GM19467 (cell line): ENCODE data around the gene PGAM2.
"Not testable (repeated sequence)": the region's sequence is repeated elsewhere in the genome, so short reads cannot be mapped to it uniquely, and the experiment has no call there.

Source experiments
- ATAC-seq: cut with Tn5 transposase; IDR thresholded peaks from one replicate; pipeline ENCODE4 v1.9.1; 2021; ENCODE audit warnings: mild to moderate bottlenecking, moderate library complexity; ENCODE audit not compliant: unreplicated experiment

PGAM2 gene

DNA sequence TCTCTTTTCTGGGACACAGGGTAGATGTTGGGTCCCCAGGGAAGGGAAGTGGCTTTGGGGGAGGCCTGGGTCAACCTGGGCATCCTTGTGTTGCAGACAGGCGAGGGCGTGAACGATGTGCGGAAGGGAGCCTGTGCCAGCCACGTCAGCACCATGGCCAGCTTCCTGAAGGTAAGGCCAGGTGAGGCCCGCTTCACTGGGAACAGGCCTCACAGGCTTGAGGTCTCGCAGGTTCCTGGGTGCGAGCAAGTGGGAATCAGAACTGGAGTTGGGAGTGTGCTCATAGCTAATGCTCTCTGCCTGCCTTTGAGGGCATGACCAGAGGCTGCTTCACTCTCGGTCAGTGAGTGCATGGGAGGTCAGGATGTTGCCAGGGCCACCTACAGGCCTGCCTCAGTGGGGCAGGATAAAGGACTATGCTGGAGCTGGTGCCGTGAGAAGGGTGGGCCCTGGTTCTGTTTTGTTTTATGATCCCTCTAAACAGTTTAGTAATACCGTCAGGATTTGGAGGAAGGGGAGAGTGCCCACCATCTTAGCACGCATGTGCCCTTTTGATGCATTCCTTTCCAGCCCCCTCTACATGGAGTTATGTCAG lies 12.5 kb downstream of the PGAM2 start:
- ATAC-seq, result no peak

DNA sequence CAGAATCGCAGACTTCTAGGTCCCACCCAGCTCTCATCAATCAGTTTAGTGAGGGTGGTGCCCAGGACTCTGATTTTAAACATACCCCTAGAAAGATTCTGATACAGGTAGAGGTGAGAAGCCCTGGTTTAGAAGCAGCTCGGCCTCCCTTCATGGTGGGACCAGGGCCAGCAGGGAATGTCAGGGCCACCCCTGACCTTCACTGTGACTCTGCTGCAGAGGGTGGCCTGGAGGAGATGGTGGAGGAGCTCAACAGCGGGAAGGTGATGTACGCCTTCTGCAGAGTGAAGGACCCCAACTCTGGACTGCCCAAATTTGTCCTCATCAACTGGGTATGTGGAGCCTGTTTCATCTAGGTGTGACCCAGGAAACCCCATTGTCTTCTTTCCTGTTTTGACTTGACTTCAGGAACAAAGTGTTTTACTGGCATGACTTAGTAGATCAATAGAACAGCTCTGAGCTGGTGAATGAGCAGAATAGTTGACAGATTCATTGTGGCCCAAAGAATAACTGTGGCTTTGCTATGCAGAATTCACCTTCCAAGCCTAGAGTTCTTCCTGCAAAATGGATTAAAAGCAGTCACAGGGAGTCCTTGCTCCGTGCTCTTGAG lies 13.7 kb downstream of the PGAM2 start:
- ATAC-seq, result no peak

DNA sequence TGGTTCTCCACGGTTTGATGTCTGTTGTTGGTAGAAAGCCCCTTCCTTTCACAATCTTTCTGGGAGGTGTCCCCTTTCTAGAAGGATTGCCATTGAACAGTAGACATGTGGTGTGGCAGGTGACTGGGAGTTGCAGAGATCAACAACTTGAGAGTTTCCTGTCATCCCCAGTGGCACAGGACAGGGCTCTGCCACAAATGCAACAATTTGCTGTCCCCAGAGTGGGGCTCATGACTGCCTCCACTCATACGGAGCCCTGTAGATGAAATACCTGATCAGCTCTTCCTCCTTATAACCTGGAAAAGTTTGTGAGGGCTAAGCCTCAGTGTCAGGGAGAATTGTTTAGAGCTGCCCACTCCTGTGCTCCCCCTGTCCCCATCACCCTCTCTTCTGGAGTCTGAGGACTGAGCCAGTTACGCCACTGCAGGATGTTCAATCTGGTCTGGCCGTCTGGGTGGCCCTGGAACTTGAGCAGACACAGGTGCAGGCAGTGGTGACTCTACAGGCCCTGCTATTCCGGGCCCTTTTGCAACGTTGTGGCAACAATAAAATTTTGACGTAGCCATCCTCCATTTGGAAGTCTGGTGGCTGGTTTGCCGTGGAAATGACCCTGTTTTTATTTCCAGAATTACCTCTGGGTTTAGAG lies 14.3 kb downstream of the PGAM2 start:
- ATAC-seq, result no peak

DNA sequence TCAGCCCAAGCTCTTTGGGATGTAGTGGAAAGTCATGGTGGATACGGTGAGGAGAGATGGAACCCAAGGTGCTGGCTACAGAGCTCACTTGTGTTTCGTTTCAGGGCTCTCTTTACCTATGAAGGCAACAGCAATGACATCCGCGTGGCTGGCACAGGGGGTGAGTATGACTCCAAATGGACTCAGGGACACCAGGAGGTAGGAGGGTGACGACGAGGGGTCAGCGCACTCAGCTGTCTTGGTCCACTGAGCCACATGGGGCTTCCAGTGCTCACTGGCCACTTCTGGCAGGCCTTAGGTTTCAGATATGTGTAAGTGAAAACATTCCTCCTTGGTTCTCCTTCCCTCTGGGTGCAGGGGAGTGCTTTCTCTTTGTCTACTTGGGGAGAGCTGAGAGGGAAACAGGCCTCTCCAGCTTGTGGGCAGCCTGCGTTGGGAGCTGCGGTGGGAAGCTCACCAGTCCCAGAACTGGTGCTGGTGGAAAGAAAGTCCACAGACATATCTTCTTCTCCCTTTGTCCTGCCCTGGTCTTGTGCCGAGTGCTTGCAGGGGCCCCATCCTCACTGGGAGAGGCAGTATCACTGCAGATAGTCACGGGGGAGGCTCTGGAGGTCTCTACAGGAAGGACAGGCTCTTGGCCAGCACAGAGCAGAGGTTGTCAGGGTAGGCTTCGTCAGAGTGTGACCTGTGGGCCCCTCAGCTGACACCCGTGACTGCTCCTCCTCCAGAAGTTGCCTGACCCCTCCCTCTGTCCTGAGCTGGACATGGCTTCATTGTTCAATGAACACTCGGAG lies 15.0 kb downstream of the PGAM2 start:
- no peak for ATAC-seq

DNA sequence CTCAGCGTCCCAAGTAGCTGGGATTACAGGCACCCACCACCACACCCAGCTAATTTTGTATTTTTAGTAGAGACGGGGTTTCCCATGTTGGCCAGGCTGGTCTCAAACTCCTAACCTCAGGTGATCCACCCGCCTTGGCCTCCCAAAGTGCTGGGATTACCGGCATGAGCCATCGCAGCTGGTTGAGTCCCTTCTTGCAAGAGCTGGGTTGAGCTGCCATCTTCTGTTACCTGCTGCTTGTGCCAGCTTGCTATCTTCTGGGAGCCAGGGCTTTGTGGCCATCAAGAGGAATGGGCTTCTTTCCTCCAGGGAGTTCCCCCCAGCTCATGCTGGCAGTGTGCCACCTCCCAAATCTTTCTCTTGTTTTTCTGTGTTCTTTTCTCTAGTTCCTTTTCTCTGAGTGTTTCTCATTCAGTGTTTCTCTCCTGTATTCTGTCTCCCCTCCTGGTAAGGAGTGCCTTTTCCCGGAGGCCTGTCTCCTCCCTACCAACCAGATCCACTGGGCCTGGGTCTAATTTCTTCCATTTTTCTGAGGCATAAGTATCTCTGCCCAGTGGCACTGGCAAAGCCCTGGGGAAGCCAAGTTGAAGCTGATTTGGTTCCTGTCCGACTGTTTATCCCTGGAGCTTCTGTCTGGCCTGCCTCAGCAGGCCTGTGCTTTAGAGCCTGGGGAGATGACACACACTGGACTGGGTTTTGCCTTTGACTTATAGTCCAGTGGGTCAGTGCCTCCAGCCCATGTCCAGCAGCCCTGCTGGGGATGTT lies 17.2 kb downstream of the PGAM2 start:
- ATAC-seq, result no peak

DNA sequence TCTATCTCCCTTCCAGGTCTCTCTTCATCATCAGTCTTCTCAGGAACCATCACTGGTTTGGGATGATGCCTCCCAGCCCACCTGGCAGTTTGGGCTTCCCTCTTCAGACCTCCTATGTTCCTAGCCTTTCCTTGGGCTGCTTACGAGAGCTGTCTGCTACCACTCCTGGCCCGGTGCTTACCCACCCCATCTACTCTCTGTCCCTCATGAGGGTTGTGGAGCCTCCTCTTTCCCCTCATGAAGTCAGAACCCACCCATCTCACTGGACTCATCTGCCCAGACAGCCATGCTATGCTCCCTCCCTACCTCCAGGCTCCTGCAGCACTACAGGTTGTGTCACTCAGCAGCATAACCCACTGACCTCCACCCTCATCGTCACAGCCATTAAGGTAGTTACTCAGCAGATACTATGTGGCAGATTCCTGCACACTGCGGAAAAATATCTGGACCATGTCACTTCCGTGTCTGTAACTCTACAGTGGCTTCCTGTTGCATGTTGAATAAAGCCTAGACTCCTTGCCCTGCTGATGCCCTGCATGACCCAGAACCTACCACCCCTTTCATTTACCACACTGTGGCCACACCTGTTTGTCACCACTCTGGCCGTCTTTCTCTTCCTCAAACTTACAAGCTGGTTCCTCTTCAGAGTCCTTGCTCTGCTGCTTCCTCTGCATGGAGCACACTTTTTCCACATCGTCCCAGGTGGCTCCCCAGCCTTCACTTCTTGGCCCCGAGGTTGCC lies 18.9 kb downstream of the PGAM2 start:
- peak; percentile 45 for ATAC-seq

DNA sequence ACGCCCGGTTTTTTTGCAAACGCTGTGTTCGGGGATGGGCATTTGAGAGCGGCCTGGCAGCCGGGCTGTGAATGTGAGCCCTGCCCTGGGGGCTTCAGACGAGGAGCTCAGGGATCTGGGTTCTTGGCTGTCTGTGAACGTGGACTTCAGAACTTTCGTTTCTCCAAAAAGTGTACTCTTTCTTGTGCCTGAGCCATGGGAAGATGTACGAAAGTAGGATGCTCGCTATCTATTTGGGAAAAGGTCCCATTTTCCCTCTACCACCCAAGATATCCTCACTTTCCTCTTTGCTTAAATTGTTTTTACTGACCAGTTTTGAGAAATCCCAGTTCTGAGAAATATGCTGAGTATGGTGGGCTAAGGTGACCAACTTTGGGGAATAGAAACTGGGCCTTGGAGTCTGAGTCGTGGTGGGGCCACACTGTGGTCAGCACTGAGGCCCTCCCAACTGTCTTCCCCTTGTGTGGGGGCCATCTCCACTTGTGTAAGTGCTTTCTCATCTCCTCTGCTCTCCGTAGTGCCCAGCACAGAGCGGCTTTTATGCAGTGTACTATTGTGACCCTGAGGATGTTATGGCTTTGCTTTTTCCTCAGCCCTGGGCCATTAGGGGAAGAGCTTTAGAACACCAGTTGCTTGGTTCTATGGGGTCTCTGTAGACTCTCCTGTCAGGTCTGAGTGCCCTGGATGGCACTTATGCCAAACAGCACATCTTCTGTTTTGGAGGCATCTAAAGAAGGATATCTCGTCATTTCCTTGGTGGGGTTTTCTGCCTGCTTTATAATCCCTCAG lies 19.9 kb downstream of the PGAM2 start:
- ATAC-seq, result no peak

DNA sequence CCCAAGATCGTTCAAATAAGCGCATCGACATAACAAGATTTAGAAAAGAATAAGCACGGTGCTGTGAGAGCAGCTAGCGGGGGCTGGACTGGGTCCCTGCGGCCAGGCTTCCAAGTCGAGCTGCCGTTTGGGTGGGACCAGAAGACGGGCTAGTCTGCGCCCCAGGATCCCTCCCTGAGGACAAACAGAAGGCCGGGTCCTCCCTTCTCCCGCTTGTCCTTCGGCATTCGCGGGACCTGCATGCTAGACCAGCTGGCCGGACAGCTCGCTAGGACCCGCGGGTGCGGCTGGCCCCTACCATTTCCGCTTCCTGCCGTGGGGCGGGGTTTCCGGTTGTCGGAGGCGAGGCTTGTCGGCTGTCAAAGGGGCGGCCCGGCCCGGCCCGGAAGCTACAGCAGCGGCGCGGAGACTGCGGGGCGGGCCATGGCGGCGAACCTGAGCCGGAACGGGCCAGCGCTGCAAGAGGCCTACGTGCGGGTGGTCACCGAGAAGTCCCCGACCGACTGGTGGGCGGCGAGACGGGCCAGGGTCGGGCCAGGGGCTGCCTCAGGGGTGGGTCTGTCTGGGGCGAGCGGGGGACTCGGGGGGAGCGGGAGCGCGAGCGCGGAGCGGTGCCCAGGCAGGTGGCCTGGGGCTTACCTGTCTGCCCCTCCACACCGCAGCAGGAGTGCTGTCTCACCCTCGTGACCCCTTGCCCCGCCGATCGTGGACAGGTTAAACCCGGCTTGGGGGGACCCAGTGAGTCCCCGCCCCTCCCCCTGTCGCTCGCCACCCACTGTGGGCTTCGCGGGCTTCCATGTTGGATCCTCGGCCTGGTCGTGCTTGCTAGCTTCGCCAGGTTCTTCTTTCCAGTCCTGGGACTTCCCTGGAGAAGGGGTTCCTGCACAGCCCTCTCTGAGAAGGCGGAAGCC lies 20.8 kb downstream of the PGAM2 start, which contains the start of gene DBNL:
DBNL (plus strand) TSS at position 388 of the 911 bp plus-strand sequence; CDS start at position 424, 36 bp downstream.
- ATAC-seq, result peak; percentile 64

DNA sequence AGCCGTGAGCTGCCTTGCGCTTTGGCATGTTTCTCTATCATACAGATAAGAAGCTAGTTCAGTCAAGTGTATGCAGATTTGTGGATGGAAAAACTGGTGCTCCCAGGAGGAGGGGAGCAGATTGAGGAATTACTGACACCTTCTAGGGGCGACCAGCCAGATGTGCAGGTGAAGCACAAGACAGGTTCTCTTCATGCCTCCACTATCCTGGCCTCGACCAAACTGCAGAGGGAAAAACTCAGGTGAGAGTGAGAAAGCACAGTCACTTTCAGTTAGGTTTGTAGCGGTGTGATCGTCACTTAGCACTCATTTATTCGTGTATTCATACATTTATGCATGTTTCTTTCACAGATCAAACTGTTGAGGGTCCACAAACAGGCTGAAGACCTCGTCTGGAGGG lies 21.5 kb downstream of the PGAM2 start:
- ATAC-seq, result no peak

DNA sequence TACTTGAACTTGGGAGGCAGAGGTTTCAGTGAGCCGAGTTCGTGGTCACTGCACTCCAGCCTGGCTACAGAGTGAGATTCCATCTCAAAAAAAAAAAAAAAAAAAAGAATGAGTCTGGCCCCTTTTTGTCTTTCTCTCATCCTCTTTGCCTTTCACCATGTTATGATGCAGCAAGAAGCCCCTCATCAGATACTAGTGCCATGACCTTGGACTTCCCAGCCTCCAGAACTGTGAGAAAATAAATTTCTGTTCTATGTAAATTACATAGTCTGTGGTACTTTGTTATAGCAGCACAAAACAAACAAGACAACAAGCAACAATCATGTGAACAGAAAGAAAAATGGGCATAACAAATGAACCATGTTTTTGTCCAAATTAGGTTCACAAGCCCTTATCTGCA lies 23.1 kb downstream of the PGAM2 start:
- ATAC-seq, result no peak

DNA sequence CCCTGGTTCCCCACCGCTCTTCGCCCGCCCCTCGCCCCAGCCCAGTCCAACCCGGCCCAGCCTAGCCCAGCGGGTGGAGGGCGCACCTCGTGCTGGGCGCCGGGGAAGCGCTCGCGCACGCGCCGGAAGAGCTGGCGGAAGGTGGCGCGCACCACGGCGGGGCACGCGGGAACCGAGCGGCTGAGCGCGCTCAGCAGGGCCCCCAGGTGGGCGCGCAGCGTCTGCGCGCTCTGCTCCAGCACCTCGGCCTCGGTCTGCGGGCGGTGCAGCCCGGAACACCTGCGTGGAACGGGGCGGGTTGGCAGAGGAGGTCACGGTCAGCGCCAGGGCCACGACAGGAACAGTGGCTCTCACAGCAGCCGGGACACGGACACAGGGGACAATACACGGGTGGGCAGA lies 24.9 kb downstream of the PGAM2 start:
- peak; percentile 49 for ATAC-seq

DNA sequence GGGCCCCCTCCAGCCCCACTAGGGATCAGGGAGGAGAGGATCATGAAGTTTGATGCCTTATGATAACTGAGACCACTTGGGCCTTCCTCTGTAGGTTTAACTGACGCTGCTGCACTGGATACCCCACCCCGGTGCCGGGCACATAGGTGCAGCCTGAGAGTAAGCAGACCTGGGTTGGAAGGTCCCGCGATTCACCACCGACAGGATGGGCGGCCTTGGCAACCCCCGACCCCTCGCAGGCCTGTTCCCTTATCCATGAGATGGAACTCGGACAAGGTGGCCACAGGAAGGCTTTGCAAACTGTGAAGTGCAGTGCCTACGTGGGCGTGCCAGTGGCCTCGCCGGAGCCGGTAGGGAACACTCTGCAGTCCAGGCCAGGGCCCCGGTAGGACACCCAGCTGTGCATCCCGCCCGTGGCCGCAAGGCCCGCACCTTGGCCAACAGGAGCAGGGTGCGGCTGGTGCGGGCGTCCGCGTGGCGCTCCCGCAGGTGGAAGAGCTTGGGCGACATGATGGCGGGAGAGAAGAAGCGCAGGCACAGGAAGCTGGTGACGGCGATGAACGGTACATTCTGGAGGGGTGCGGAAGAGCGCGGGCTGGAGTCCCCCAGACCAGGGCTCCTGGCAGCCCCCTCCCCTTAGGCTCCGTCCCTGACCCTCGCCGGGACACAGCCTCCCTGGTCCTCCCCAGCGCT lies 25.4 kb downstream of the PGAM2 start:
- ATAC-seq, result peak; percentile 0

DNA sequence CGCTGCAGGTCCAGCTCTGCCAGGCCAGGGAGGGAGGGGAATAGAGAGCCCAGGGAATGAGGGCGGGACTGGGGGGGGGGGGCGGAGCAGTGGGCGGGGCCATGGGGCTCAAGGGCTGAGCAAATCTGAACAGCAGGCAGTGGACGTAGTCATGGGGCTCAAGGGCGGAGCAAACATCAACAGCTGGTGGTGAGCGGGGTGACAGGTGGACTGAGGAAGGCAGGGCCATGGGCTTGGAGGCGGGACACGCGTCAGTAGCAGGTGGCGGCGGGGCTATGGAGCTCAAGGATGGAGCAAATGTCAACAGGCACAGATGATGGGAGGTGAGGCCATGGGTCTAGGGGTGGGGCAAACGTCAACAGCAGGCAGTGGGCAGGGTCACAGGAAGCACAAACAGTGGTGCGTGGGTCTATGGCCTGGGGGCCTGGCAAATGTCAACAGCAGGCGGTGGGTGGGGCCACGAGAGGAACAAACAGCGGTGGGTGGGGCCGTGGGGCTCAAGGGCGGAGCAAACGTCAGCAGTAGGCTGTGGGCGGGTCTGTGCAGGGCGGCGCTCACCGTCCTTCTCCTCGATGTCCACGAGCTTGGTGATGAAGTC lies 26.3 kb downstream of the PGAM2 start:
- ATAC-seq, result peak; percentile 55

DNA sequence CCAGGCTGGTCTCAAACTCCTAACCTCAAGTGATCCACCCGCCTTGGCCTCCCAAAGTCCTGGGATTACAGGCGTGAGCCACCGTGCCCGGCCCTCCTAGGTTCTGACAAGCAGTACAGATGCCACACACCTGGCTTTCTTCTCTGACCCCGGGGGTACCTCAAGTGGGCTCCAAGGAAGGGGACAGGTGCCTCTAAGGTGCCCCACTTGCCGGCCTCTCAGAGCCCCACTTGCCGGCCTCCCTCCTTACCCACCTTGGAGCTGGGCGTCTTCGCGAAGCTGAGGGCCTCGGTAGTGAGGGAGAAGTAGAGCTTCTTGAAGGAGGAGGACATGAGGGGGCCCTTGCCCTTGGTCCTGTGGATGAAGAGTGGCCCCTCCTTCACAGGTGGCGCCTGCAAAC lies 26.8 kb downstream of the PGAM2 start:
- ATAC-seq, result not testable (repeated sequence)

DNA sequence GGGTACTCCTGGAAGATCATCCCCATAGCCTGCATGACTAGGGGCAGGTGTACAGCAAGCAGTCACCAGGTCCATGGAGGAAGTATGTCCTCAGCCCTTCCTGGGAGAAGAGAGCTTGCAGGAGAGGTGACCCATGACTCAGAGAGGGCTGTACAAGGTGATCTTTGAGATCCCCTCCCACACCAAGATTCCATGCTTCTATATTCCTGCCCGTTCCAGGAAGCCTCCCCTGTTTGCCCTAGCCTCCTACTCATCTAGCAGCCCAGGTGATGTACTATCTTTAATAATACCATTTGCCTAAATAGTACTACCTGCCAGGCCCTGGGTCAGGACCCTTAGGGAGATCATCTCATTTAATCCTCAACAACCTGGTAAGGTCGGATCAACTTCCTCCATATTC lies 27.4 kb downstream of the PGAM2 start:
- not testable (repeated sequence) for ATAC-seq

DNA sequence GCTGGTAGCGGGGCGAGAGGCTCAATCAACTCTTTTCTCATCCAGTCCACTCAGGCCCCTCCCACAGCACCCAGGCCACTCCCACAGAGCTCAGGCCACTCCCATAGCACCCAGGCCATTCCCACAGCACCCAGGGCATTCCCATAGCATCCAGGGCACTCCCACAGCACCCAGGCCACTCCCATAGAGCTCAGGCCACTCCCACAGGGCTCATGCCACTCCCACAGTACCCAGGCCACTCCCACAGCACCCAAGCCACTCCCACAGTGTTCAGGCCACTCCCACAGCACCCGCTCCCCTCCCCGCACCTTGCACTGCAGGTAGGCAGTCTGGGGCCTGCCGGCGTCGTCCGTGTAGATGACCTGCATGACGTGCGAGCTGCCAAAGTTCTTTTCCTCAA lies 29.0 kb downstream of the PGAM2 start:
- ATAC-seq, result not testable (repeated sequence)
